GM12878 (cell line): ENCODE measurements around the gene TRAF3IP1. TPM values are rescaled to one million over a fixed set of nuclear protein-coding genes. Genes with fewer than 3 reads are reported as not detected.

ENCODE experiments used
- ATAC-seq: fragments of 200-7000 bp; cut with Tn5 transposase; 3 replicates; pipeline ENCODE4 v1.9.1; 2020; ENCODE audit warnings: mild to moderate bottlenecking, moderate library complexity
- BruUV-seq: library from RNA; stranded (reverse); fragments of 400-500 nt; replicated peaks from 2 replicates; lab custom pipeline; 2021; lab: Mats Ljungman, UMichigan
- CTCF ChIA-PET: fragments of 300-600 bp; sonication (Branson Sonifier 250); formaldehyde crosslinking; extraction: SDS; loops from one replicate; lab custom pipeline; 2021; ENCODE audit warnings: inconsistent platforms; lab: Yijun Ruan, JAX
- POLR2A ChIA-PET: fragments of 350-600 bp; formaldehyde crosslinking; extraction: SDS; loops from one replicate; lab custom pipeline; 2021; ENCODE audit warnings: inconsistent platforms; lab: Charles Lee
- RAD21 ChIA-PET: fragments of 300-600 bp; sonication (Branson Sonifier 250); formaldehyde crosslinking; loops from one replicate; lab custom pipeline; 2023; ENCODE audit warnings: antibody characterized with exemption; ENCODE audit not compliant: unreplicated experiment; lab: Charles Lee
- SMC1A ChIA-PET: fragments of 300-600 bp; sonication (Branson Sonifier 250); formaldehyde crosslinking; loops from one replicate; lab custom pipeline; 2023; ENCODE audit not compliant: unreplicated experiment, uncharacterized antibody; lab: Charles Lee
- DNase-seq: peaks from one replicate; pipeline ENCODE4 v3.0.0-alpha.2; 2011; ENCODE audit warnings: low read depth, low spot score
- FAIRE-seq: peaks from 3 replicates; lab custom pipeline; 2011; peaks lifted over from hg19 to GRCh38; lab: Jason Lieb, UNC
- H2AFZ ChIP-seq: 2 replicates; pipeline ENCODE4 v1.6.0; 2011; ENCODE audit warnings: low read depth, low read length, control low read depth; ENCODE audit not compliant: control insufficient read depth
- H3K27ac ChIP-seq: 2 replicates; pipeline ENCODE4 v1.5.1; 2011; ENCODE audit warnings: control low read depth; ENCODE audit not compliant: control insufficient read depth, insufficient read depth
- H3K27me3 ChIP-seq, 2 experiments: replicated peaks in 1 of 2; 2 replicates each; pipeline versions ENCODE4 v1.6.0 to v1.6.1; 2011; ENCODE audit warnings: low read length in 1 of 2; ENCODE audit not compliant: control insufficient read depth in 2 of 2, insufficient read depth in 2 of 2
- H3K36me3 ChIP-seq, 2 experiments: 2 replicates each; pipeline ENCODE4 v1.5.1; 2011; ENCODE audit warnings: low read length in 1 of 2; ENCODE audit not compliant: control insufficient read depth in 2 of 2, insufficient read depth in 2 of 2
- H3K4me1 ChIP-seq: 2 replicates; pipeline ENCODE4 v1.6.1; 2011; ENCODE audit warnings: mild to moderate bottlenecking, low read length, moderate library complexity, mixed read lengths; ENCODE audit not compliant: control insufficient read depth, insufficient read depth
- H3K4me2 ChIP-seq: 2 replicates; pipeline ENCODE4 v1.6.0; 2011; ENCODE audit warnings: control low read depth; ENCODE audit not compliant: control insufficient read depth, insufficient read depth
- H3K4me3 ChIP-seq: fragments of 200-600 bp; sonication (generic); 2 replicates; pipeline ENCODE4 v1.5.1; 2016
- H3K79me2 ChIP-seq: 2 replicates; pipeline ENCODE4 v1.6.0; 2011; ENCODE audit warnings: low read length; ENCODE audit not compliant: control insufficient read depth, insufficient read depth
- H3K9ac ChIP-seq: 2 replicates; pipeline ENCODE4 v1.8.0; 2011; ENCODE audit warnings: low read length, control low read depth, mixed read lengths; ENCODE audit not compliant: control insufficient read depth, insufficient read depth
- H3K9me3 ChIP-seq: replicated peaks from 3 replicates; pipeline ENCODE4 v1.5.1; 2011; ENCODE audit warnings: mild to moderate bottlenecking, low read length; ENCODE audit not compliant: control insufficient read depth, insufficient read depth
- H4K20me1 ChIP-seq: 2 replicates; pipeline ENCODE4 v1.6.0; 2011; ENCODE audit not compliant: control insufficient read depth, insufficient read depth
- CHD1 ChIP-seq: IDR thresholded peaks from 2 replicates; pipeline ENCODE4 v1.6.1; 2012; ENCODE audit warnings: low read depth, low read length, improper control_type of control experiment
- CHD4 ChIP-seq: fragments of 200-600 bp; sonication (generic); IDR thresholded peaks from 2 replicates; pipeline ENCODE4 v1.6.1; 2016; ENCODE audit warnings: mild to moderate bottlenecking
- CUX1 ChIP-seq: IDR thresholded peaks from 2 replicates; pipeline ENCODE4 v1.6.1; 2012; ENCODE audit warnings: improper control_type of control experiment, low read depth, low read length; ENCODE audit not compliant: insufficient replicate concordance
- FOXM1 ChIP-seq: IDR thresholded peaks from 2 replicates; pipeline ENCODE4 v1.6.1; 2012; ENCODE audit warnings: low read depth, mild to moderate bottlenecking, inconsistent platforms, low read length, moderate library complexity
- HCFC1 ChIP-seq: fragments of 150-350 bp; IDR thresholded peaks from 2 replicates; pipeline ENCODE4 v1.6.1; 2014; ENCODE audit warnings: low read length
- JUNB ChIP-seq: IDR thresholded peaks from 2 replicates; pipeline ENCODE4 v1.6.1; 2016; ENCODE audit warnings: antibody characterized with exemption, mild to moderate bottlenecking
- KAT2A ChIP-seq: conservative IDR thresholded peaks from 2 replicates; pipeline ENCODE4 v1.6.1; 2011; ENCODE audit warnings: low read depth, low read length; ENCODE audit not compliant: control insufficient read depth
- KDM1A ChIP-seq: fragments of 200-600 bp; sonication (generic); IDR thresholded peaks from 2 replicates; pipeline ENCODE4 v1.6.1; 2016; ENCODE audit warnings: borderline replicate concordance
- KLF5 ChIP-seq: fragments of 450-650 bp; IDR thresholded peaks from 2 replicates; pipeline ENCODE4 v1.6.1; 2014; ENCODE audit warnings: mild to moderate bottlenecking; ENCODE audit not compliant: partially characterized antibody
- MEF2A ChIP-seq: IDR thresholded peaks from 2 replicates; pipeline ENCODE4 v1.6.1; 2011; ENCODE audit warnings: low read depth, mild to moderate bottlenecking, low read length, moderate library complexity; ENCODE audit not compliant: insufficient read depth
- MTA2 ChIP-seq: fragments of 450-650 bp; IDR thresholded peaks from 2 replicates; pipeline ENCODE4 v1.6.1; 2016; ENCODE audit warnings: low read depth, mild to moderate bottlenecking, moderate library complexity
- MYB ChIP-seq: fragments of 150-350 bp; IDR thresholded peaks from 2 replicates; pipeline ENCODE4 v1.6.1; 2014; ENCODE audit warnings: mild to moderate bottlenecking, low read depth, low read length, borderline replicate concordance
- NBN ChIP-seq: fragments of 450-650 bp; IDR thresholded peaks from 2 replicates; pipeline ENCODE4 v1.6.1; 2016
- PKNOX1 ChIP-seq: fragments of 450-650 bp; IDR thresholded peaks from 2 replicates; pipeline ENCODE4 v1.6.1; 2016; ENCODE audit warnings: mild to moderate bottlenecking
- SREBF2 ChIP-seq: IDR thresholded peaks from 2 replicates; pipeline ENCODE4 v1.6.1; 2012; ENCODE audit warnings: mild to moderate bottlenecking, low read length
- TBL1XR1 ChIP-seq: IDR thresholded peaks from 2 replicates; pipeline ENCODE4 v1.6.1; 2012; ENCODE audit warnings: low read depth, low read length, improper control_type of control experiment
- USF1 ChIP-seq: IDR thresholded peaks from 2 replicates; pipeline ENCODE4 v1.6.1; 2011; ENCODE audit warnings: borderline replicate concordance, low read depth, mild to moderate bottlenecking, moderate library complexity, mixed read lengths, low read length; ENCODE audit not compliant: insufficient read depth; ENCODE audit errors: extremely low read length
- USF2 ChIP-seq: IDR thresholded peaks from 2 replicates; pipeline ENCODE4 v1.6.1; 2011; ENCODE audit warnings: low read depth, low read length, improper control_type of control experiment, borderline replicate concordance
- ZZZ3 ChIP-seq: IDR thresholded peaks from 2 replicates; pipeline ENCODE4 v1.6.1; 2011; ENCODE audit warnings: low read depth; ENCODE audit not compliant: control insufficient read depth, insufficient read length
- WGBS: methylation state at CpG from one replicate; pipeline ENCODE4 v1.1.6; 2016; ENCODE audit warnings: low lambda C conversion rate; ENCODE audit not compliant: insufficient replicate concordance, insufficient coverage; ENCODE audit errors: missing lambda C conversion rate; 5-methylcytosine and 5-hydroxymethylcytosine counted together
- in situ Hi-C: fragments of 300-500 bp; cut with MboI; formaldehyde crosslinking; loops from 9 replicates; pipeline ENCODE4 v1.14.3; 2018; ENCODE audit warnings: mixed read lengths
- intact Hi-C: fragments of 100-400 bp; cut with micrococcal nuclease; formaldehyde crosslinking; loops from one replicate; pipeline ENCODE4 v1.14.2; 2022; ENCODE audit not compliant: unreplicated experiment
- polyA plus RNA-seq, 11 experiments: library from polyadenylated mRNA; depleted of rRNA in 4 of 11; unstranded in 6 of 11; stranded (reverse) in 5 of 11; fragments of >200 nt; fragmentation: Nextera tagmentation in 4 of 11; fragmentation: Illumina TruSeq in 1 of 11; extraction: Ambion mirVana in 4 of 11; extraction: Trizol in 1 of 11; gene quantifications; 1 replicate in 1 of 11; 2 replicates in 10 of 11; pipeline versions ENCODE4 v1.2.1 to v1.2.3, GENCODE V29; 2011 to 2016; ENCODE audit warnings: inconsistent platforms in 2 of 11, missing spikeins in 2 of 11, low read depth in 1 of 11
- total RNA-seq, 4 experiments: library from RNA; depleted of rRNA in 3 of 4; stranded (reverse); fragments of >200 nt in 3 of 4; fragmentation: Illumina TruSeq in 1 of 4; extraction: Trizol in 1 of 4; gene quantifications; 2 replicates each; pipeline versions ENCODE4 v1.2.1 to v1.2.3, GENCODE V29; 2013 to 2021

The TRAF3IP1 gene
- total and polyA plus RNA-seq, 10 of the 15 experiments (the other 5 are each of a cell fraction or from before 2014, with no cell fraction given) = 1.6 to 7.5 (median 3.6) TPM

GRCh38 chr2:238421695-238422035 is 101.3 kb downstream of the TRAF3IP1 start:
- H3K79me2 ChIP-seq = no peaks in the 10 kb centered on the region
- RAD21 ChIA-PET = no interaction called here
- no peak for TF ChIP-seq JUNB
- no peak for TF ChIP-seq USF1
- TF ChIP-seq ZZZ3 = no peak
- no peak for TF ChIP-seq KAT2A
- no peak for TF ChIP-seq KDM1A
- TF ChIP-seq SREBF2 = no peak
- TF ChIP-seq MYB = no peak
- no peak for TF ChIP-seq CUX1
- no peak for TF ChIP-seq HCFC1
- no peak for TF ChIP-seq CHD1
- TF ChIP-seq CHD4 = no peak
- TF ChIP-seq USF2 = no peak
- no peak for TF ChIP-seq KLF5
- no peak for TF ChIP-seq FOXM1
- TF ChIP-seq TBL1XR1 = no peak
- TF ChIP-seq PKNOX1 = no peak
- no peak for TF ChIP-seq NBN
- no peak for TF ChIP-seq MEF2A
- no peak for TF ChIP-seq MTA2
- H3K4me1 ChIP-seq = peaks cover 4% of the 10 kb centered on the region; the same call in 1 of the 2 replicates
- 67% methylated on average over 17 of the region's 18 CpGs for WGBS
- no peak overlapping the region for H3K9ac ChIP-seq
- H3K27ac ChIP-seq = no peak overlapping the region
- no peaks in the 10 kb centered on the region for H3K9me3 ChIP-seq
- H2AFZ ChIP-seq = no peak overlapping the region
- SMC1A ChIA-PET = no interaction called here
- no peaks in the 10 kb centered on the region for H3K27me3 ChIP-seq
- no peak overlapping the region for H3K4me2 ChIP-seq
- H4K20me1 ChIP-seq = no peaks in the 10 kb centered on the region
- CTCF ChIA-PET = no interaction called here
- no peaks in the 10 kb centered on the region; a peak in 1 of 4 replicates for H3K36me3 ChIP-seq
- DNase-seq (no peak), ATAC-seq (no peak), FAIRE-seq (no peak)
- in situ Hi-C loops = no loop called here
- BruUV-seq = no TSS peak
- intact Hi-C loops = no loop called here
- H3K4me3 ChIP-seq = no peak overlapping the region
- POLR2A ChIA-PET = no interaction called here
